Kidney glomerular epithelial cell (primary cell): ENCODE measurements around the gene CRYZ.

Source experiments
- DNase-seq: peaks from one replicate; lab custom pipeline; 2025; lab: John Stamatoyannopoulos, UW

The CRYZ gene

DNA sequence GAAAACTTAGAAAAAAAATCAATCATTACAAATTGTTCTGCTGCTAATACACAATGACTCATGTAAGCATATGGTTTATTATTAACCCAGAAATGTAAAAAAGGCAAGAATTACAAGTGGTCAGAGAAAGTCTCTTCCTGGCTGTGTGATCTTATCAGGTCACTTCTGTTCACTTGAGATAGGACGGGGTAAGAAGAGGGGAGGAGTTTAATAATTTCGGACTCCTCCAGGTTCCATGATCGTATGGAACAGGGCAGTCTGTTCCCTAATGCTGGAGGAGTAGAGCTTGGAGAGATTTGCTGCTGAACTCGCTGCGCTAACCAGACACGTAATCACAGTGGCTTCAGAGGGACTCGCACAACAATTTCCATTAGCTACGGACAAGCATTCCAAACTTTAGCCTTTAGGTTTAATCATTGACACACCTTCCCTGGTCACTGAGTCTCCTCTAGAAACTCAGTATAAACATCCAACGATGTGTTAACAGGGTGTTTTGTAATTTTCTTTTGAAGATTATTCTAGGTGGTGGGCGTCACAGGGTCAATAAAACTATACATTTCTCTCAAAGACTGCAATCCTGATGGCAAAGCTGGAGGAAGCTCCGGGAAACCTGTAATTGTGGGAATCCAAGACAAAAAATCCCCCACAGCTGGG lies 1.3 kb downstream of the CRYZ start:
- DNase-seq, result peak; percentile 88

DNA sequence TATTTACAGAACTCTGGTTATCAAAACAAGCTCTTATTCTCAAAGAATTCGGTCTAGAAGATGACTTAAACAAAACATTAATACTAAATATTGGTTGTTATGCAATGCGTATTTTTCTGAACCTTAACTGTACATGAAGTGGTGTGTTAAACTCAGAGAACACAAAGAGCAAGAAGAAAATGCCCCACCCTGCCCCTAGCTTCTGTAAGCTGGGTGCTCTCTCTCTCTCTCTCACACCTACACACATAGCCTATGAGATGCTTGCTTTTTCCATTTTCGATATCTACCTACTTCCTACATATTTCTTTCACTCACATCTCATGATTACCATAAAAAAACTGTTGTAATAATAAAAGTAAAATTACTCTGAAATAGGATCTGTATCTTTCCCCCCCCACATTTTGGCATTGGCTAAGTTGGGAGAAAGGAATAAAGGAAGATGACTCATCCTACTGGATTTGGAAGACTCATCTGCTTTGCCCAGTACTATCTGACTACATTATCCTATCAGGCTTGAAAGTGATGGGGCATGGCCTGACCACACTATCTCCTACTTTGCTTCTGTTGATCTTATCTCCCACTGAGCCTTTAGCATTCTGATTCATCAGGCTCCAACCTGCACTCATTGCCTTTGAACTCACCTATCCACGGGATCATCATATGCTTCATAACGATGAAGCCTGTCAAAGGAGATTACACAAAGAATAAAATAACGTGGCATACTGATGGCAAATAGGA lies 2.9 kb downstream of the CRYZ start:
- peak; percentile 94 for DNase-seq

DNA sequence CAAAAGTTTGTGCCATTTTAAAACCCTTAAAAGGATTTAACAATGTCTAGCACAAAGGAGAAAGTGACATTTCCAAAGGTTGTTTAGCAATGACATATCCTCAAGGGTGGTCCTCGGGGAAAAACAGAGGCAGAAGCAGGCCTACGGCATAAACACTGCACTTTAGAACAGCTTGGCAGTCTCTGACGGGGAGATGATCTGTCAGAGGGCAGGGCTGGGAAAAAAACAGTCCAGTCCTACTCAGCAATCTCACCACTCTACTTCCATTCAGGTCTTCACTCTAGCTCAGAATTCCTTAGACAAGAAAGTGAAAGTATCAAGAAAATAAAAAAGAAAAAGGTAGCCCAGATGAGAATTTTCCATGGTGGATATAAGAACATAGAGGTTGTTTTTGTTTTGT lies 4.1 kb downstream of the CRYZ start:
- DNase-seq, result no peak

DNA sequence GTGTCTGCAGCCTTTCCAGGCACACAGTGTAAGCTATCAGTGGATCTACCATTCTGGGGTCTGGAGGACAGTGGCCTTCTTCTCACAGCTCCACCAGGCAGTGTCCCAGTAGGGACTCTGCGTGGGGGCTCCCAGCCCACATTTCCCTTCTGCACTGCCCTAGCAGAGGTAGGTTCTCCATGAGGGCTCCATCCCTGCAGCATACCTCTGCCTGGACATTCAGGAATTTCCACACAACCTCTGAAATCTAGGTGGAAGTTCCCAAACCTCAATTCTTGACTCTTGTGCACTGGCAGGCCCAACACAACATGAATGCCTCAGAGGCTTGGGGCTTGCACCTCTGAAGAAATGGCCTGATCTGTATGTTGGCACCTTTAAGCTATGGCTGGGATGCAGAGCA lies 6.8 kb downstream of the CRYZ start:
- no peak for DNase-seq

DNA sequence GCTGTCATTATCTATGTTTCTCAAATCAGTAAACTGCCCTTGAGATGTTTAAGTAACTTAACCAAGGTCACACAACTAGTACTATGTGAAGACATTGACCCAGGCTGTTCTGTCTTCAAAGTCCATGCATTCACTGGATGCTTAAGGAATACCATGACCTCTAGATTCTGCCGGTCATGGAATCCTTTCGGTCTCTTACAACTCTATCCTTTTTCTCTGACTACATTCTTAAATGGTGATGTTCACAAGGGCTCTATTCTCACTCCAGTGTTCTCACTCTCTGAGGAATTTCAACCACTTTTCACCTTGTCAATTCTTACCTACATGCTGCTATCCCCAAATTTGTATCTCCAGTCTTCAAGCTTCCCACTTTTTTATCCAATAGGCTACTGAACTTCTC lies 15.2 kb downstream of the CRYZ start:
- no peak for DNase-seq

DNA sequence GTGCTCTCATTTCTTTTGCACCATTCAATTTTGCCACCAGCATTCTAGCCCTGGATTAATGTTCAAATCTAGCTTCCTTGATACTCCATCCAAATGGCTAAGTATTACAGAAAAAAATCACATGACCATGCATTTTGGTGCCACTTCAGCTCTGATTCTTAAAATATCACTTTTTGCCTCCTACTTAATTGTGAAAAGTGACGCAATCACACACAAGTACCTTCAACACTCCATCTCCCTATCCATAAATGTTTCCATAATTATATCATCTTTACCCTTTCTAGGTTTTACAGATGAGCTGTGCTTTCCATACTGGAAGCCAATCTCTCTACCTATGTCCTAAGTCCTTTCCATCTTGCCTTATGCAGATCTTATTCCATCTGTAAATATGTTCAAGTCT lies 16.0 kb downstream of the CRYZ start:
- no peak for DNase-seq

DNA sequence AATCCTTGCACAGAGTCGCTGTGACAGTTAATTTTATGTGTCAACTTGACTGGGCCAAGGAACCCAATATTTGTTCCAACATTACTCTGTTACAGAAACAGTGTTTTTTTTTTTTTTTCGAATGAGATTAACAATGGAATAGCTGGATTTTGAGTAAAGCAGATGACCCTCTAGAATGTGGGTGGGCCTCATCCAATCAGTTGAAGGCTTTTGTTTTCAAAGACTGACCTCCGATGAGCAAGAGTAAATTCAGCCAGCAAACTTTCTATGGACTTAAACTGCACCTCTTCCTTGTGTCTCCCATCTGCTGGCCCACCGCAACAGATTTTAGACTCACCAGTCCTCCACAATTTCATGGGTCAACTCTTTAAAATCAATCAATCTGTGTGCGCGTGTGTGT lies 17.0 kb downstream of the CRYZ start:
- DNase-seq, result no peak

DNA sequence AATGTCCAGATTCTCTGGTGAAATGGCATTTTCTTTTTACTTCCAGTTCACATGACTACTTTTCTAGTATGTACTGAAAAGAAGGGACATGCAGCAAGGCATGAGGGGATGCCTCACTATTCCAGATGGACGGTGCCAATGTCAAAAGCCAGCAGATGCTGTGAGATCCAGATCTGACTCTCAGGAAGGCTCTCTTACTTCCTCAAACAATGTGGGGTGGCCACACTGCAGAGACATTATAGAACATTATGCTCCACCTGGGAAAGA lies 17.7 kb downstream of the CRYZ start:
- DNase-seq, result no peak

DNA sequence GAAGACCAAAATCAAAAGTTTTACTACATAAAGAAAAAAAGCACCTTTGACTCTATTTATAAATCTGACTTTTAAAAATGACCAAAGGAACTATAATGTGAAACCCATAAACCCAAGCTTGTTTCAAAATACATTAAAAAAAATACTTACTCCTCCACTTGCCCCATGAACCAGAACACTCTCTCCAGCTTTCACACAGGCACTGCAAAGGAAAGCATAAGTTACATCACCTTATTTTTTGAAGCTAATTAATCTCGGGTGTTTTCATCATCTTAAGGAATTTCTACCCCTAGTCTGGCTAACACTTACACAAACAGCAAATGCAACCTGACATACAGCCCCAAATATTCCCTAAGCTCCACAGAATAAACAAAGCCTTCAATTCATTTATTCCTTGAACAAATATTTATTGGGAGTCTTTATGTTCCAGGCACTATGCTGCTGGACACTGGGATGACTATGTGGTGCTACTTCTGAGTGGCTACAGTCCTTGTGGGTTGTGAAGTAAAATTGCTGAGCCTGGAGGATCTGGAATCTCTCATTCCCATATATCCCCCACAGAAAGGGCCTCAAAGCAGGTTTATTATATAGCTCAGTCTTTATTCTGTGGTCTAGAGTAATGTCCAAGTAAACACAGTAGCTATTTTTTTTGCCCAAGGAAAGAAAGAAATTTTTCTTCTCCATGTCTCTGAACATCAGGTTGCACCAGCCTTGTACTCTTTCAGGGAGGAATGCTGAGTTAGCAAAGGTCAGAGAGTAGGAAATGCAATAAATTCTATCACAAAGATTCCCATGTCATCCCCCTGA lies 18.2 kb downstream of the CRYZ start:
- peak; percentile 36 for DNase-seq

DNA sequence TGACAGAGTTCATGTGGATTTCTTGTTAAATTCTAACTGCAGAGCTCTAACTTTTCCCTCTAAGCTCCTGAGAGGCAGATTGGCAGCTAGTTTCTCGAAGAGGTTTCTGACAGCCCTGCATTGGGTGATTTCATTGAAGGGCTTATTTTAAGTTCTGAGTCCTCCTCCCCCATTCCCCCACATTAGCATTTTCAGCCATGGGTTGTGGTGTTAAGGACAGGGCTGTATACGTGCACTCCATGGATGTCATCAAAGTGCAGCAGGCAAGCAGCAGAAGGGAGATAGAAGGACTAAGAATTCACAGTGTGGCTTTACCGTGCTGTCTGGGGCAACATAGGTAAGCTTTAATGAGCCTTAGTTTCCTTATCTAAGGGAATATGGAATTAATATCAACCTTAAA lies 19.0 kb downstream of the CRYZ start:
- DNase-seq, result no peak

DNA sequence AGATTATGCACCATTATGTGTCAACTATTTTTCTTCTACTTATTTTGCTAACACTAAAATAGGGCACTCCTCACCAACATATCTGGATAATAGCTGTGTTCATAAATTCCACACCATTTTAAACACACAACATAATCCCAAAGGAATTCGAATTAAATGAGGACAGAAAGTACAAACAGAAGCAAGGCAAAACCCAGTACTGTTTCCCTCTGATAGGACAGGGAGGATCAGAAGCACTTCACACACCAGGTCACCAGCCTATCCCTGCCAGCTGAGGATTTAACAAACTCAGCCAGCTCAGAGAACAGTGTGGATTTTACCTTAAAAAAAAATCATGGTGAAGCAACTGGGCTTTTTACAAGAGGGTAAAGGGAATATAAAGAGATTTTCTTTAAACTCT lies 20.0 kb downstream of the CRYZ start:
- no peak for DNase-seq

DNA sequence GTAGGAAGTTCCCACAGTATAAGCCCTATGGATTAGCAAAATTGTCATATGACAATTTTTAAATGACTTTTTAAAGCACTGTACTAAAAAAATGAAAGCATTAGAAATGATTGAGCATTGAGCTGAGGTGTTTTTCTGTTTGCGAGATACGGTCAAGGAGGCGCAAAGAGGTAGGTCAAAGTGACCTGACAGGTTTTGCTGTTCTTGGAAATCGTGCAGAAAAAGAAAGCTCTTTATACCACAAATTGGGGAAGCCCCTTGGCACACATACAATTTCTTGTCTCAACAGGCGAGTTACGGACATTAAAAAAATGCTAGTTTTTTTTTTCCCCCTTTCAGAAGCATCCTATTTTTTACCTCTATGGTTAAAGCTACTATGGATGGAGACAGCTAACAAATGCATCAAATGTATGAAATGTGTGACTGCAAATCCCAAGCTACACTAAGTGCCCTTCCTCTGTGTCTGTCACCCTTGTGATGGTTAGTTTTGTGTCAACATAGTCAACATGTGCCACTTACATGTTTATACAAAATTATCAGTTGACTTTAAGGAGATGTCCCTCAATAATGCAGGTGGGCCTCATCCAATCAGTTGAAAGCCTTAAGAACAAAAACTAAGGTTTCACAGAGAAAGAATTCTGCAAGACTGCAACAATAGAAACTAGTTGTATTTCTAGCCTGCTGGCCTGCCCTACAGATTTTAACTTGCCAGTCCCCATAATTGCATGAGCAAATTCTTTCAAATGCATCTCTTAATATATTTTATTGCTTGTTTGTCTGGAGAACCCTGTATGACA lies 29.3 kb downstream of the CRYZ start:
- DNase-seq, result no peak

DNA sequence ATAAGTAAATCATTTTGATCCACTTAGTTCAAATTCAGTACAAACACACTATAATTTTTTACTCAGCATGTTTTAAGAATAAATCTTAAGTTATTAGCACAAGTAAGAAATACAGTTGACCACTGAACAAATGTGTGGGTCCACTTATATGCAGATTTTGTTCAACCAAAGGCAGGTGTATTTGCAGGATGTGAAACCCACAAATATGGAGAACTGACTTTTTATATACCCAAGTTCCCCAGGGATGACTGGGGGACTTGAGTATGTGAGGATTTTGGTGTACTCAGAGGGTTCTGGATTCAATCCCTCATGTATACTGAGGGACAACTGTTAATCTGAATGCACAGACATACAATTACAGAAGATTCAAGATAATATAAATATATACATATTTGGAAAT lies 33.5 kb downstream of the CRYZ start:
- DNase-seq, result no peak

DNA sequence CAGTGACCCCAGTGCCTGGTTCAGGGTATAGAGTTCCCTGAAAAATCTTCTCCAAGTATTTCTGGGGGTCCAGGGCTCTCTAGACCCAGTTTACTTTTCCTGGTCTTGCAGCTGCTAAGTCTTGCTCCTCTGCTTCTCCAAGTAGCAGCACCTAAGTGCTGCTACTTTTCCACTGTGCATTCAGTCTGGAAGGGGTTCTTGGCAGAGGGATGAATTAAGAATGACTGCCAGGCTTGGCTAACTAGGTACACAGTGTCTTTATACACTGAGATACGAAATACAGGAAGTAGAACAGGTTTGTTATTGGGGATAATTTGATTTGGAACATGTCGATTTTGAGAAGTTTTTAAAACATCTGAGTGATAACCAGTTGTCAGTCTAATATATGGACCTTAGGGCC lies 35.0 kb downstream of the CRYZ start:
- DNase-seq, result no peak

DNA sequence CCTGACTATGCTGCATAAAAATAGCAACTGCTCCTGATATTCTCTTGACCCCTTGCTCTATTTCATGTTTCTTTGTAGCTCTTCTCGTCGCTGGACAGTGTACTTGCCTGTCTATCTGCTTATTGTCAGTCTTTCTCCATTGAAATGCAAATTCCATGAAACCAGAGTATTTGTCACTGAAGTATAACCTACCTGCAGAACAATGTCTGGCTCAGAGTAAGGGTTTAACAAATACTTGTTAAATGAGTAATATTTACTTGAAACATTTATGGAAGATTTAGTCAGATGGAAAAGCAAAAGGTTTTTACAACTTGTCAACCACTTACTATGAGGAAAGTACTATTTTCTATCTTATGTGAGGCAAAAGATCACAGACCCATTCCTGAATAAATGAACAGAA lies 39.4 kb downstream of the CRYZ start:
- peak; percentile 78 for DNase-seq

DNA sequence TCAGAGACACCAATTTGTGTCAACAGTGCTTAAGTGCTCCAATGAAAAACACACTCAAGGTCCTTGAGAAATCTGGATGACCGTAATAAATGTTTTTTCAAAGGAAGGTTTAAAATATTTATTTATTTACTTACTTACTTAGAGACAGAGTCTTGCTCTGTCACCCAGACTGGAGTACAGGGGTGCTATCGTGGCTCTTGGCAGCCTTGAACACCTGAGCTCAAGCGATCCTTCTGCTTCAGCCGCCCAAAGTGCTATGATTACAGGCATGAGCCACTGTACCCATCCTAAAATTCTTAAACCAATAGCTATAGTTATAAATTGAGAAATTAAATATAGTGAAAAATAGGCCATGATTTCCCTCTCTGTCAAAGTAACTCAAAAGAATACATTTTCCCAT lies 41.9 kb downstream of the CRYZ start:
- no peak for DNase-seq

DNA sequence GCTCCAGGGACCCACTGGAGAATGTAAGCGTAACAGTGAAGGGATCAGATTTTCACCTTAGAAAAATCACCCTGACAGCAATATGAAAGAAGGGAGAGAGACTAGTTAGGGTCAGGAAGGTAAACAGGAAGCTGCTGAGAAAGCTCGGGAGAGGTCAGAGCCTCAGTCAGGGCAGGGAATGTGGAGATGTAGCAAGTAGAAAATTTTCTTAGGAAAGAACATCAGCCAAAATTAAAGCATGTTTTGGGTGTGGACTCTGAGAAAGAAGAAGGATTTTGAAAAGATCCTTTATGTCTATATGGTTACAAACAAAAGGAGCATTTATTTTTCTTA lies 42.5 kb downstream of the CRYZ start:
- DNase-seq, result no peak

DNA sequence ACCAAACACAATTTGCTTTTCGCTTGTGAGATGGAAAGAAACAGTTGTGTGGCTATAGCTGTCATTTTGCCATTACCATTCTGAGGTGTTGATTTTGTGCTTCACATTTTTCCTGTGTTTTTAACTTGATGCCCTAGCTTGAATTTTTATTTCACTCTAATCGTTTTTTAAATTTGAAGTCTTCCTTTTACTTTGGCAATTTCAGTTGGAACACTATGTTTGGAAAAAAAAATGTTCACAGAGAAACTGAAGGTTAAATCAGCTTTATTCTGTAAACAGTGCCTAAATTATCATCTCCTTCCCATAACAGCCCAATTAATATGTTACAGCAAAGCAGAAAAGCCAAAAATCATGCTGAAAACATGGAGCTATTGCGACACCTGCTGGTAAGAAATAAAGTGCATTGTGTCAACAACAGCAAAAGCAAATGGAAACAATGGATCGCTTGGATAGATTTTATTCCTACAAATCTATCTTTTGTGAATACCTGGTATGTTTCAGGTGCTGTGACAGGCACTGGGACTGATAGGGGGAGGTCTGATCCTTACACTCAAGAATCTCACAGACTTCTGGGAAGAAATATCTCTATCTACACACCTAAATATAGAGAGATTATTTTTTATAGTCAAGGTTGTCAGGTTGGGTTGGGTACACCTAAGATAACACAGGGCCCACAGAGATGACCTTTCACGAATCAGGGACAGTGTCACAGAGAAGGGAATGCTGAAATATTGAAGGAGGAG lies 43.1 kb downstream of the CRYZ start:
- peak; percentile 60 for DNase-seq

DNA sequence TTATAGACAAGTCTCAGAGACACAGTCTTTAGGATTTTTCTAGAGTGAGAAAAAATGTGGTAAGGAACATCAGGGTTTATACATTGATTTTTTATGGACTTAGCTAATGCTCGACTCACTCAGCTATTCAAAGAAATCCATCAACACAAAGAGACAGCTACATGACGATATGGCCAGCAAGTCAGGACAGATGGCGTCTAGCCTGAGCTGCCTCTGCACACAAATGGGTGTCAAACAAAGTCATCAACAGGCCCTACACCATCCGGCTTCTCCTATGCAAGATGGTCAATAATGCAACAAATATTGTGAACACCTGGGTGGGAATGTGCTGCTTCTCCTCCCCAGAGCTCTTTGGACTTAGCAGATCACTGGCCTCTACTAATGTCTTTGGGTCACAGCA lies 45.9 kb downstream of the CRYZ start:
- DNase-seq, result no peak

DNA sequence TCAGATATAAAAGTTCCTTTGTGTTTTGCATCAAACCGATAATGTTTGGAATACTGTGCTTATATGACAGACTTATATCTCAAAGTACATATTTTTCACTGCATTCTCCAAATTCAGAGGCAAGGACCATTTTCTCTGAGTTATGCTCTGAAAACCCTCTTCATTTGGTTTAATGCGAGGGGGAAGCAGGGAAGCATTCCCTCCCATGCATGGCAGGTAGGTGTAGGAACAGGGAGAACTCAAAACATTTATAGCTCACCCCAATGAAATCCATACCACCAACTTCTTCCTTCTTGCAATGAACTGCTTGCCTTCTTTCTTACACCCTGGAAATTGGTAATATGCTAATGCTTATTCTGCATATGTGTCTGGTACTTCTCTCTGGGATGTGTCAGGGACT lies 48.5 kb downstream of the CRYZ start:
- no peak for DNase-seq

DNA sequence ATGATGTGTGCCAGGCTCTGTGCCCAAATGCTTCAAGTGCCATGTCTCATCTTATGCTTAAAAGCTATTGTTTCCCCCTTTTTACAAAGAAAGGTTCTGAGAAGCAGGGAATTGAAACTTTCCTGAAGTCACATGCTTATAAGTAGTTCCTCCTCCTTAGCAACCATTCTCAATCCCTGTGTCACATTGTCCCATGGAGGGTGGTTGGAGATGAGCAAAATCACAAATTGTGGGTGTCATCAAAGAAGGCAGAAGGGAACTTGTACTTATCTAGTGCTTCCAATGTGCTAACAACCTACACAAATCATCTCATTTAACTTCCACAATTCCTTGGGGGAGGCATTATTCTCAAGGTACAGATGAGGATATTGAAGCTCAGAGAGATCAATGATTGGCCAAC lies 49.2 kb downstream of the CRYZ start:
- no peak for DNase-seq

DNA sequence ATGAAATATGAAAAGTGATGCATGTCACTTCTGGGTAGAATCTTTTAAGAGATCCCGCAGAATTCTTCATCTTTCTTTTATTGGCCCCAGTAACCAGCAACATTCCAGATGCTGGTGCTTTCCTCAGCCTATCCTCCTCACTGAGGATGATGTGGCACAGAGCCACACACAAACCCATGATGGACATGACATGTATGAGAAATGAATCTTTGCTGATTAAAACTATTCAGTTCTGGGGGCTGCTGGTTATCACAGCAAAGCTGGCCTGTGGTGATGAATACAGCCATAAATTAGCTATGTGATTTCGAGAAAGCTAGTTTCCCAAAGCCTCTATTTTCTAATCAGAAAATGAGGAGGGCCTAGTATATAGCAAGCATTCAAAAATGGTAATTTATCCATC lies 51.0 kb downstream of the CRYZ start:
- no peak for DNase-seq
